Endothelial cell (in vitro differentiated cells): ENCODE measurements around the gene NBAS. TPM values are rescaled to one million over a fixed set of nuclear protein-coding genes. Genes with fewer than 3 reads are reported as not detected.

Experiments used
- DNase-seq: peaks from one replicate; pipeline ENCODE4 v3.0.0; 2021; ENCODE audit warnings: low spot score
- H3K27ac Mint-ChIP-seq: one replicate; pipeline ENCODE4 v1.8.0; 2021; ENCODE audit warnings: mixed read lengths, inconsistent platforms; ENCODE audit not compliant: unreplicated experiment
- H3K27me3 Mint-ChIP-seq: one replicate; pipeline ENCODE4 v1.8.0; 2021; ENCODE audit warnings: mild to moderate bottlenecking, moderate library complexity, mixed read lengths, inconsistent platforms; ENCODE audit not compliant: unreplicated experiment
- H3K36me3 Mint-ChIP-seq: one replicate; pipeline ENCODE4 v1.8.0; 2021; ENCODE audit warnings: mild to moderate bottlenecking, low read depth, mixed read lengths, inconsistent platforms; ENCODE audit not compliant: unreplicated experiment
- H3K4me1 Mint-ChIP-seq: one replicate; pipeline ENCODE4 v1.8.0; 2021; ENCODE audit warnings: mild to moderate bottlenecking, mixed read lengths, inconsistent platforms; ENCODE audit not compliant: unreplicated experiment
- H3K4me3 Mint-ChIP-seq: one replicate; pipeline ENCODE4 v1.8.0; 2021; ENCODE audit warnings: mild to moderate bottlenecking, mixed read lengths, inconsistent platforms; ENCODE audit not compliant: unreplicated experiment
- H3K9me3 Mint-ChIP-seq: one replicate; pipeline ENCODE4 v1.8.0; 2021; ENCODE audit warnings: mixed read lengths, inconsistent platforms; ENCODE audit not compliant: unreplicated experiment
- total RNA-seq: library from RNA; stranded (reverse); fragmentation: NEBNext Ultra II Directional; extraction: Animal tissue kit (Norgen Biotek cat#: 25700); gene quantifications from one replicate; pipeline ENCODE4 v1.2.1, GENCODE V29; 2021; ENCODE audit not compliant: unreplicated experiment
- TF ChIP-seq, protein P1 (sequence below): fragments of 200-600 bp; sonication (generic); IDR thresholded peaks from one replicate; pipeline ENCODE4 v1.5.0; 2021; ENCODE audit warnings: antibody characterized with exemption; ENCODE audit not compliant: unreplicated experiment

NBAS gene
- total RNA-seq, 1 donor from 2014 or later, result 52.8 TPM

DNA sequence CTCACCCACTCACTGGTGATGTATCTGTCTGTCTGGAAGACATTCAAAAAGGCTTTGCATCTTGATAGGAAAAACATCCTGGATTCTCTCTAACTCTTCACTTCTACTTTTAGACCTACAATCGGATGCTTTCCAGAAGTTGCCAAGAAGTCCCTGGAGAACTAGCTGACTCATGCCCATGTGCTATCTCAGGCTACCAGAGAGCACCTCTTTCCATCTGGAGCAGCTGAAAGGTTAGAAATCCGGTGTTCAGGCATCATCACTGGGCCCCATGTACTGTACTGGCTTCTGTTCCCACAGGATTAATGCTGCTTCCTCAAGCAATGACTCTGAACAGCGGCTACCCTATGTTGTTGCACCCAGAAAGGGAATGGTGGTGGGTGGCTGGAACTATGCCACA lies 259.0 kb downstream of the NBAS start:
- H3K27me3 Mint-ChIP-seq, result no peaks in the 10 kb centered on the region
- H3K9me3 Mint-ChIP-seq, result no peaks in the 10 kb centered on the region
- H3K36me3 Mint-ChIP-seq, result peaks cover 35% of the 10 kb centered on the region

DNA sequence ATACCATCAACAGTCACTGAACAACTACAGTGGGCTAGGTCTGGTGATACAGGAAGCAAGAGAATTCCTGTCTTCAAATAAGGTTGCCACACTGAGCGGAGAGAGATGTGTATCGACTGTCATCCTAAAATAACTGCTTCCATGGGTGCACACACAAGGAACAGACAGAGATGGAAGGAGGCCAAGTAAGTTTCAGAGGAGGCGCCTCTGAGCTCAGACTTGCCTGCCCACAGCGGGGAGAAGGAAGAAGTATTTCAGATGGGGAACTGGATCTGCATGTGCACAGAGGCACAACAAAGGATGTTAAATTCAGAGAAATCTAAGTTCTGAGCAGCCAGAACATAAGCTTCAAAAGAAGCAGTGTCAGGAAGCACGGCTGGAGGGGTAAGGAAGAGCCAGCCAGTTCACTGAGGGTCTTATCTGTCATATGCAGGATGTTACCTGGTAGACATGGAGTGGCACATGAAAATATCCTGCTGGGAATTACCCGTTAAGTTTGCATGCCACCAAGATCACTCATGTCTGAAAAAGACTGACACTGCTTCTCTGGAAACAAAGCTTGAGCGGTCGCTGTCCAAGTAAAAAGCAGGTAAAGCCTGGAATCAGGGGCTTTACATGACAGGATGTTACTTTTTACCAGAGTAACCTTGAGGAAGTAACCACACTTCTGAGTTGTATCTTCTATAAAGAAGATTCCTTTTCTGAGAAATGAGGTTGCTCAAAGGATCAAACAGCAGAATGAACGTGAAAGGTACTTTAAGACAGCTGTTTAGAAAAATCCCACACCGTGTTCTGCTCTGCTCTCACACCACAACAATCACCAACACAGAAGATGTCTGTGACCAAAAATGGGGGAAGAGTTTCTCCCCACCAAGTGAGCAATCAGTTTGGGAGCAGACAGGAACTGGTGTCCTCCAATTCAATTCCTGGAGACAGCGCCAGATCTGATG lies 260.2 kb downstream of the NBAS start:
- H3K27me3 Mint-ChIP-seq, result no peaks in the 10 kb centered on the region
- H3K9me3 Mint-ChIP-seq, result no peaks in the 10 kb centered on the region
- H3K4me3 Mint-ChIP-seq, result no peak overlapping the region
- peaks cover 24% of the 10 kb centered on the region for H3K4me1 Mint-ChIP-seq
- TF ChIP-seq, protein P1, sequence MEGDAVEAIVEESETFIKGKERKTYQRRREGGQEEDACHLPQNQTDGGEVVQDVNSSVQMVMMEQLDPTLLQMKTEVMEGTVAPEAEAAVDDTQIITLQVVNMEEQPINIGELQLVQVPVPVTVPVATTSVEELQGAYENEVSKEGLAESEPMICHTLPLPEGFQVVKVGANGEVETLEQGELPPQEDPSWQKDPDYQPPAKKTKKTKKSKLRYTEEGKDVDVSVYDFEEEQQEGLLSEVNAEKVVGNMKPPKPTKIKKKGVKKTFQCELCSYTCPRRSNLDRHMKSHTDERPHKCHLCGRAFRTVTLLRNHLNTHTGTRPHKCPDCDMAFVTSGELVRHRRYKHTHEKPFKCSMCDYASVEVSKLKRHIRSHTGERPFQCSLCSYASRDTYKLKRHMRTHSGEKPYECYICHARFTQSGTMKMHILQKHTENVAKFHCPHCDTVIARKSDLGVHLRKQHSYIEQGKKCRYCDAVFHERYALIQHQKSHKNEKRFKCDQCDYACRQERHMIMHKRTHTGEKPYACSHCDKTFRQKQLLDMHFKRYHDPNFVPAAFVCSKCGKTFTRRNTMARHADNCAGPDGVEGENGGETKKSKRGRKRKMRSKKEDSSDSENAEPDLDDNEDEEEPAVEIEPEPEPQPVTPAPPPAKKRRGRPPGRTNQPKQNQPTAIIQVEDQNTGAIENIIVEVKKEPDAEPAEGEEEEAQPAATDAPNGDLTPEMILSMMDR, result no peak
- DNase-seq, result no peak
- peak overlapping the region; percentile 26 for H3K27ac Mint-ChIP-seq
- peaks cover 35% of the 10 kb centered on the region for H3K36me3 Mint-ChIP-seq

More for the DNA sequence above, 259.0 kb downstream of the NBAS start:
- DNase-seq, result no peak
- Mint-ChIP-seq H3K27ac (no peak overlapping the region), H3K4me1 (peaks cover 24% of the 10 kb centered on the region), H3K4me3 (peak overlapping the region; percentile 35)
- TF ChIP-seq, protein P1, result no peak

DNA sequence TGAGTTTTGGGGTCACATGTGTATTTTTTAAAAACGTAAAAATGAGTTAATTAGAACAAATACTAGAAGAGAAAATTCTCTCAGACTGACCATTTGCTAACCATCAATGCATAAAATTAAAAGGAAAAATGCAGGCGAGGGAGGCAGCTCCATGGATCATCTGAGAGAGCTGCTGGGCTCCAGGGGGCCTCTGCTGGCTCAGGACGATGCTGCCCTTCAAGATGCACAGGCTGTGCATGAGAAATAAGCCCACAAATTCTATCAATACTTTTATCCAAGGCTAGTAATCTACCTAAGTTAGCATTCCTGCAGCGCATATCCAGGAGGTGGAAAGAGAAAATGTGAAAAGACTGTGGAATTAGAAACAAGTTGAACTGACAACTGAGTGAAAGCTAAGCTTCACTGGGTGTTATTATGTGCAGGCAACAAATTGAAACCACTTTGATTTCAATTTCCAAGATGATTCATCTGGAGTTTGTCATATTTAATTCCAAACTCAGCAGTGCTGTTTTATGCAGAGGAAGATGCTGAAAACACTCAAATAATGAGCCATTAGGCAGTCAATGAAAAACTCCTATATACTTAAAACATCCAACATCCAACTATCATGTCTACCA lies 261.1 kb downstream of the NBAS start:
- TF ChIP-seq, protein P1, result no peak
- H3K4me1 Mint-ChIP-seq, result peaks cover 24% of the 10 kb centered on the region
- no peak for DNase-seq
- H3K27me3 Mint-ChIP-seq, result no peaks in the 10 kb centered on the region
- peaks cover 28% of the 10 kb centered on the region for H3K36me3 Mint-ChIP-seq
- H3K27ac Mint-ChIP-seq, result peak overlapping the region; percentile 26
- no peak overlapping the region for H3K4me3 Mint-ChIP-seq
- no peaks in the 10 kb centered on the region for H3K9me3 Mint-ChIP-seq

DNA sequence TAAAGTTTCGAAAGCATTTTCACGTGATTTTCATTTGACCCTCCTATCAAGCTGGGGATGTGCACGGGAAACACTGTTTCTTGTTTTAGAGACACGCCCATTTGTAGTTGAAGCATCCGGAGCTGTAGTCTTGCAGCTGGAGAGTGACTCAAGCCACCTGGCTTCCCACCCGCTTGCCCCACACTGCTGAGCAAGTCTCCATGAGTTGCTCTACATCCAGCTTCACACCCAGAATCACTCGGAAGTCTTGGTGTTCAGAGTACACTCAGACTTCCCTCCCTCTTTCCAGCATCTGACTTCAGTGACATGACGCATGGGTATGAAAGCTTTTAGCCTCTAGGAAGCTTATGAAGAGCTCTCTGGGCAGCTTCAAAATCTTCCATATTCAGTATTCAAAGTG lies 262.4 kb downstream of the NBAS start:
- H3K9me3 Mint-ChIP-seq, result no peaks in the 10 kb centered on the region
- H3K27ac Mint-ChIP-seq, result no peak overlapping the region
- H3K27me3 Mint-ChIP-seq, result no peaks in the 10 kb centered on the region
- no peak overlapping the region for H3K4me3 Mint-ChIP-seq
- H3K4me1 Mint-ChIP-seq, result peaks cover 20% of the 10 kb centered on the region
- TF ChIP-seq, protein P1, result no peak
- DNase-seq, result no peak
- peaks cover 22% of the 10 kb centered on the region for H3K36me3 Mint-ChIP-seq
